ENCODE results near the gene IRS2.

The IRS2 gene

DNA sequence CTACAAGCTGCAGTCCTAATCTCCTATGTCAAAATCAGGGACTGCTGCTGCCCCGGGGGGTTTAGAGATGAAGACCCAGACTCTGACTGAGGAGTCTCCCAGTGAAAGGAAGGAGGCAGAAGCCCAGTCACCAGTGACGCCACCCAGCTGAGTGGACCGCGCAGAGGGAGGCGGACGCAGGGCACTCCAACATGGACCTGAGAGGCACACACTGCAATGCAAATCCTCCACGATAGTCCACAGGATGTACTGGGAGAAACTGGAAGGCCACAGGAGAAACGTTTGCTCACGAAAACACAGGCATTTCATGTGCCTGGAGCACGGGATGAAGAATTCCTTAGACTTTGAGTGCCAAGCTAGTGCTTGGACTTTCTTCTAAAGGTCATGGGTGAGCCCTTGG lies 58.3 kb downstream of the IRS2 start:
- DNase-seq = no peak

DNA sequence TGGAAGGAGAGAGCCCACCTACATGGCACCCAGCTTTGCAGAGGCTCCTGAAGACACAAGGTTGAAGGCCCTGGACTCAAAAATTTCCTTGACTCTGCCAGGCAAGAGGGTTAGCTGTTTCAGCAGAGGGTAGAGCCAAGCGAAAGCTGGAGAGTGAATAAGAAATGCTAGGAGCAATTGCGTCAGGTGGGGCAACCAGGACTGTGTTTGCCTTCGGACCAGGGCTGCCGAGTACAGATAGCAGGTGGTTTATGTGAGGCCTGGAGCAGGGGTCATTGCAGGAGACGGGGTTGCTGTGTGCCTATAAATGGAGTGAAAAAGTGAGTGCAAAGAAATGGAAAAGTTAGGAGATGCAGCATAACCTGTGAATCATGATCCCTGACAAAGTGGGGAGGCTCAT lies 59.1 kb downstream of the IRS2 start:
- no peak for DNase-seq

DNA sequence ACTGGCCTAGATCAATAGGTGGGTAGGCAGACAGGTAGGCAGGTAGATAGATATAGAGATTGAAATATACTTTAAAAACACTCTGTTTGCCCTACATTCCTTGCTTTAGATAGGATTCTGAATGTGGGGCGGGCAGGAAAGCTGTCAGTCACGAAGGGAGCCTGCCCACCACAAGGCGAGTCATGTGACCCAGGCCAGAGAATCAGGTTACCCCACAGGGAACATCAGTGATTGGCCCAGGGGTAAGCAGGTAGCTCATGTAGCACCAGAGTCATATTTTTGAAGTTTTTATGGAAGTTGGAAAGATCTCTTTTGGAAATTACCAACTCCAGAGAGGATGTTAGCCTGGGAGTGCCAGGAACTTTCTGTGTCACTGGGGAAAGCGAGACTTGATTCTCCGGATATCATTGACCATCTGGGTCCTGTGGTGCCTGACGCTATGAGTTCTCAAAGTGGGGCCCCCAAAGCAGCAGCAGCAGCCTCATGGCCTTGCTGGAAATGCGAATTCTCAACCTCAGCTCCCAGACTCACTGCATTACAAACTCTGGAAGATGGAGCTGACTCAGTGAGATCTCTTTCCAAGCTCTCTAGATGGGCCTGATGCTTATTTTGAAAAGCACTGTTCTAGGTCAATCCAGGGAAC lies 60.3 kb downstream of the IRS2 start:
- no peak for DNase-seq

DNA sequence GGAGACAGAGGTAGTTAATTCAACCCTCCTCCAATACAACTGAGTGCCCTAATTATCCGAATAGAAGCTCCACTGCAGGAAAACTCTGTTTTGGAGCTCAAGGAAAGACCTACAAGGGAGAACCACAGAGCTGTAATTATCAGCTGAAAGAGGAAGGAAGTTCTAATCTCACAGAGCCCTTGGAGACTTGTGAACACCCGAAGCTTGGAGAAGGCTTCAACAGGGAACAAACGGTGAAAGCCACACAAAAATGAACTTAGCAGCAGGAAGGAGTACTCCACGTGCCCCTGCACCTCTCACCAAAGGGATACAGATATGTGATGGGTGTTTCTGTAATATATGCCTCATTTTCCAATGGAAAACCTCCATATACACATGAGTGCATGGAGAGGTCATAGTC lies 61.1 kb downstream of the IRS2 start:
- DNase-seq = no peak

DNA sequence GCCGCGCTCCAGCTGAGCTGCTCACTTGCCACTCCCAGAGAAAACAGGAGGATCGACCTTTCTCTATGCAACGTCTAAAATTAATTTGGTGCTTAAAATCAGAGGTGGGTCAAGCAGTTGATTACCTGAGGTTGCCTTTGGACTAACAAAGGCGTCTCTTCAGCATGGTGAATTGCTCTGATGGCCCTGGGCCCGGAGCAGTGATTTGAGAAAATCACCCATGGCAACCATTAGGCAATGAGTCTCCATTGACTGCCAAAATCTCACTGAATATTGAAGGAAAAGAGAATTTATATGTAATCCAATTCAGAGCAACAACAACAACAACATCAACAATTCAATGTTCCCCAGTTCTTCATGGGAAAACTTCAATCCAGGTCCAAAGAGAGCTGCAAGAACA lies 61.8 kb downstream of the IRS2 start:
- DNase-seq = no peak

DNA sequence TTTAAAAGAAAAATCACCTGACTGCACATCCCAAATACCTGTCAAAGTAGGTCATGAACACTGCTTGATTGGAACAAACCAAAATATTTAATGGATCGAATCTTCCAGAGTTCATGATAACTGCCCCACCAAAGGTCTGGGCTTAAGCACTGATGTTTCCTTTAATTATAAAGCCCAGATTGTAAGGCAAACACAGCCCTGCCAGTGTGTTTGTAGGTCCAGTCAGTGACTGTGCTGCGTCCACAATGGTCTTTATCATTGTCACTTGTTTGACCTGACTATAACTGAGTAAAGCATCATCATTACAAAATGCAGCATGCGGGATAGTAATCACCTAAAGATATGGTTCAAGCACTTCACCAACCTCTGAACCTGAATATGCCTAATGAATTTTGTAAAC lies 63.3 kb downstream of the IRS2 start:
- DNase-seq = no peak

DNA sequence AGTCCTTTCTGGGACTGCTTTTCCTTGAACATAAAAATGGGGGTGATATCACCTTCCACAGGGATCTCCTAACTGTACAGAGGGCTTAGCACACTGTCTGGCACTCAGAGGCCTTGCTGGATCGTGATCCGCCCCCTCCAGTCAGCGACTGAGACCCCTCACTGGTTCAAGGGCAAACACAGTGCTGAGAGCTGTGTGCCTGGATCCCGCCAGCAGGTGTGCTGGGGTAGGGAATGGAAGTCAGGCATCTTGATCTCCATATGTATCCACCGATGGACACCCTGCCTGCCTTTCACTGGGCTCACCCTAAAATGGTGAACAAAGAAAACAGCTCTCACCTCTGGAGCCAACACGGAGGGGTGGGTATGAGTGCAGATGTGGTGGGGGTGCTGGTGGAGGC lies 64.3 kb downstream of the IRS2 start:
- DNase-seq = no peak

DNA sequence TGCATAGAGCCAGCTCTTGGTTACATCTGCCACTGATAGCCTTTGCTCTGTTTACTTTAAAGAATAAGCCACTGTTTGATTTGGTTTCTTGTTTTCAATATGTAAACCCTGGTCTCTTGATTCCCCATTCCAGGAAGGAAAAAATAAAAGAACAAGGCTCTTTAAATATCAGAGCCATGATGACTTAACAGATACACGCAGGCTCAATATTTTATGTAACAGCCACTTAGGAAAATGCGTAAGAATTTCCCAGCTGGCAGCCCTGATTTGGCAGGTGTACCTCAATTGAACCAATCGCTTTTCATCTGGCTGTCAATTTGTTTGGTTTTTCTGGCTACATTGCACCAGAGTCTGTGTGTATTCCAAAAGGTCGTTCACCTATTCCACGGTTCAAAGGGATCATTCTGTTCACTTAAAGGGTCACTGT lies 65.6 kb downstream of the IRS2 start:
- DNase-seq = no peak

DNA sequence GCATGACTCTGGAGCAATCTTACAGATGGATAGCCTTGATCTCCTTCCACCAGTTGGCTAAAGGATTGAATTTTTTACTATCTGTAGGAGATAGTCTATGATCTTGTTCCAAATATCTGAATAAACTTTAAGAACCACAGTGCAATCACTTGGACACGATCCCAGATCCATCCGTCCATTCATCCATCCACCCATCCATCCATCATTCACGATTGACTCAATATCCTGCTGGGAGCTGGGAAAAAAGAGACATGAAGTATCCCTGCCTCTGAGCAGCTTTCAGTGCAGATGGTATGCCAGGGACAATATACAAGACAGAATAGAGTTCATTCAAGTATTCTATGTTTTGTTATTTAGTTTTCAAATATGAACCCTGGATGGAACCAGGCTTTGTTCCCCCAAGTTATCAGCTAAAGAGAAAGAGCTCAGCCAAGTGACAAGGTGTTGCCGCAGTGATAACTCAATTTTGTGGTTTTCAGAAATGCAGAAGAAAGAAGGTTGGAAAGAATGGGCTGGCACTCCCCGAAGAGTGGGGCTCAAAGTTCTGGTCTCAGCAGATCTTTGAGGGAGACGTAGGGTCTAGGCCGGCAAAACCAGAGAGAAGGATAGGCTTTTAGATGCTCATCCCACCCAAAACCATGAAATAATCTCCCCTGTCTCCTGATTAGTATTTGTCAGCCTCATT lies 66.3 kb downstream of the IRS2 start:
- DNase-seq = no peak

DNA sequence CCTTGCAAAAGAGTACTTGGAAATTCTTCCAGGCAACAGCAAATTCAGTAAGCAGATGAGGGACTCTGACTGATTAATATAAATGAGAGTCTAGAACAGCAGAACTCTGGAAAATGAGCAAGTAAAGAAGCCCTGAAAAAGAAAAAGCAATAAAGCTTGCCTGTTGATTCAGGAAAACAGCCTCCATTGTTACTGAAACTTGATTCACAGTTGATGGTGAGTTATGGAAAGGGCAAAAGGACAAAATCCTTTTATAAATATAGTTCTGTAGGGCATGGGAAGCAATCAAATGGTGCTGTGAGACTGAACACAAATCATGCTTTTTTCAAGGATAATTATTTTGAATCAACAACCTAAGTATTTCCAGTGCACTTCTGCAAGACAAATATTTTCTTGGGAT lies 67.7 kb downstream of the IRS2 start:
- DNase-seq = no peak

DNA sequence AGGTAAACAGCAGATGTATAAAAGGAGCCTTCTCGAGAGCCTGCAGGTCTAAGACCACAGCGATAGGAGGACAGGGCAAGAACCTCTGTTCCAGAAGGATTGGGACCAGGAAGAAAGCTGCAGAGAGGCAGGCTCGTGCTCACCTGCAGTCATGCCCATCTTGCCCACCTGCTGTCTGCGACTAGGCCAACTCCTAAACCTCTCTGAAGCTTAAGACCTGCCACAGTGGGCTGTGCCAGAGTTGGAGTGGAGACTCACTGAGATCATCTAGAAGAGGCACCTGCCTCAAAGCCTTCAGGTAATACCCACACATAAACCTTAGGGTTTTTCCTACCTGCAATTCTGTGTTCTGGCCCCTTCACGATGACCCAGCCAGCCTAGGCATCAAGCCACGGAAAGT lies 68.7 kb downstream of the IRS2 start:
- no peak for DNase-seq

DNA sequence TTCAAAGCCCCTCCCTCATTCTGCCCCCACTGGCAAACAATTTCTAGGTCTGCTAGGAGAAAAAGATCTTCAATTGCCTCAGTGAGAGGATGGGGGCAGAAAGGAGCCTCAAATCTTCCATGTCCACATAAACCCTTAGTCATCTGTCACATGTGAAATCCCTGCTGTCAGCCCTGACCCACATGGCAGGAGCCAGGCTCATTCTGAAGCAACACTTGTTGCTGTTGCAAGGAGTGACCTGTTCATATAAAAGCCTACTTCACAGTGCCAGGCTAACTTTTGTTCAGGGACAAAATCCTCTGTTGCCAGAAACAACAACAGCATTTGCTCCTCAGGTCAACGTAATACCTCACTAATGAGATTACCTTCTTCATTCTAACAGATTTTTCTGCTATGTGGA lies 70.5 kb downstream of the IRS2 start:
- no peak for DNase-seq

DNA sequence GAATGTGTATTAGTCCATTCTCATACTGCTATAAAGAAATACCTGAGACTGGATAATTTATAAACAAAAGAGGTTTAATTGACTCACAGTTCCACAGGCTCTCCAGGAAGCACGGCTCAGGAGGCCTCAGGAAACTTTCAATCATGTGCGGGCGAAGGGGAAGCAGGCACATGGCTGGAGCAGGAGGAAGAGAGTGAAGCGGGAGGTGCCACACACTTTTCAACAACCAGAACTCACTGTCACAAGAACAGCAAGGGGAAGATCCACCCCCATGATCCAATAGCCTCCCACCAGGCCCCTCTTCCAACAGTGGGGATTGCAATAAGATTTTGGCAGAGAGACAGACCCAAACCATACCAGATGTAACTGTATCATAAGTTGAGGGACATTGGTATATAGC lies 72.7 kb downstream of the IRS2 start:
- no peak for DNase-seq

DNA sequence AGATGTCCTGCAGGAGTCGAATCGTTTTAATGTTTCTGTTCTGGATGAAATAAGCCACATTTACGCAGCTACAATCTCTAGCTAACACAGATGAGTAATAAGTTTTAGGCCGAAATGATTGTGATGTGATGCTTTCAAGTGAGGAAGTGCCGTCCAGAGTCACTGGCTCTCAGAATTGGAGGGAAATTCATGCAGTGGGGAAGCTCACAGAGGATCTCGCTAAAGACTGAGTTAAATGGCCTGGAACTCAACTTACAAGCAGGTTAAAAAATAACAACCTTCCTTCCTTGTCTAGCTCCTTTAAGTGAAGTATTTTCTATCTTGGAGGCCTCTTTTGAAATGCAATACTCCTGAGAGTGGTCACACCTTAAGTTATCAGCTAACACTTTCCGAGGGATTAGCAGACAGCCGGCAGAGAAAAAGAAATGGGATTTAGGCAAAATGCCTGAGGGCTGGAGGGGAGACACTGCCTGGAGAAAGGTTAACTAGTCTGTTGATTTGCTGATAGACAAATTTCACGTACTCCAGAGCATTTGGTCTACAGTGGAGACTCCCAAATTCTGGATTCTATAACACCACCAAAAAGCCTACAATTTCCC lies 74.2 kb downstream of the IRS2 start:
- no peak for DNase-seq

DNA sequence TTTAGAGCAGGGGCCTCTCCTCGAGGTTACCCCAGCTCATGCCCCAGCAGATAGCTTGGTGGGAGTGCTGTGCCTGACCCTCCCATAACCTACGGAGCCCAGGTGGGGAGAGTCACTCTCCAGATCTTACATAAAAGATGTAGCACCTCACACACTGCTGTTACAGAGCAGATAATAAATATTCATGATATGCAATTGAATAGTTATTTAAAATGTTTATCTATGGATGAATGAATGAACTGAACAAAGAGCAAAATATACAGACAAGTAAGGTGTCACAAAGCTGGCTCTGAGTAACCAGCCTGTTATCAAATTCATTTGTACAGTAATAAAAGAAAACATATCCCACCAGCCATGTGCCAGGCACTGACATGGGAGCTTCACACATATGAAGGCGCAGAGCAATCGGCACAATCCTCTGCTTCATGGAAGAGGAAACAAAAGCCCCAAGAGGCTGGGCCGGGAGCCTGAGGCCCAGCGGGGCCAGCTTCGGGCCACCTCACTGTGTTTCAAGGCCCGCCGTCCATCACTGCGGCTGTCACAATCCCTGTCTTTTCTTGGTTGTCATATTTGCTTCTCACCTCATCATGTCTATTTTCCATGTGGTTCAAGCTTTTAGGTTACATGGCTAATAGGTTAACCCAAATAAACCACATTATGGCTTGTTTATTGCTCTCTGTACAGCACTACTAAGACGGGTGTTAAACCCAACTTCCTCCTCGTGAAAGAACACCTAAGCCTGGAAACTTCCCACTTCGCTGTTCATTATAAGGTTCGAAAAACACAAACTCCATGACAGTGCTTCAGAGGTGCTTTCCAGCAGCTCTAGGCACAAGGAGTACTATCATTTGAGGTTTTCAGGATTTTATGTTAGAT lies 78.4 kb downstream of the IRS2 start:
- DNase-seq = no peak

DNA sequence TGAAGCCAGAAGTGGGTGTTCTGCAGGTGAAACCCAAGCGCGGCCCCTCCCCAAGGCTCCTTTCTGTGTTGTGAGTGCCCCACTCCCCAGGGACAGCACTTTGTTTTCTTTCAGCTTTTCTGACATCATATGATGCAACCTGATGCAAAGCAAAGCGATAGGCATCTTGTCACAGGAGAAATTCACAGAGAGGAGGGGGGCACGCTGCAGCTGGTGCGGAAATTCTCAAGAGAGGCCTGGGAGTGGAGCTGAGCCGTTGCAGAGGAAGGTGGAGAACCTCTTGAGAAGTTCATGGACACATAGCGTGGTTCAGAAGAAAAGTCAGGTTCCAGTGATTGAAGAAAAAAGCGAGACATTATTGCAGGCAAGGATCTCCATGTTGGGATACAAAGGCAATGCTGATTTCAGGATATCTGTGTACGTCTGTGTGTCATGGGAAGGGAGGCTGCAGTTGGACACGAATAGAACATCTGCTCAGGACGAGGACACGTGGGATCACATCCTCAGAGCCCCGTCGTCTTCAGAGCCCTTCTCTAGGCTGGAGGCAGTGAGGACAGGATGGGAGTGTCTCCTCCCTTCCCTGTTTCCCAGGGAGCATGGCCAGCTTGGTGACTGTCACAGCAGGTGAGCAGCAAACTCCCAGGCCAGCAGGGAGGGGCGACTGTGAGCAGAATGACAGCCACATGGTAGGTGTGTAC lies 79.2 kb downstream of the IRS2 start:
- no peak for DNase-seq

DNA sequence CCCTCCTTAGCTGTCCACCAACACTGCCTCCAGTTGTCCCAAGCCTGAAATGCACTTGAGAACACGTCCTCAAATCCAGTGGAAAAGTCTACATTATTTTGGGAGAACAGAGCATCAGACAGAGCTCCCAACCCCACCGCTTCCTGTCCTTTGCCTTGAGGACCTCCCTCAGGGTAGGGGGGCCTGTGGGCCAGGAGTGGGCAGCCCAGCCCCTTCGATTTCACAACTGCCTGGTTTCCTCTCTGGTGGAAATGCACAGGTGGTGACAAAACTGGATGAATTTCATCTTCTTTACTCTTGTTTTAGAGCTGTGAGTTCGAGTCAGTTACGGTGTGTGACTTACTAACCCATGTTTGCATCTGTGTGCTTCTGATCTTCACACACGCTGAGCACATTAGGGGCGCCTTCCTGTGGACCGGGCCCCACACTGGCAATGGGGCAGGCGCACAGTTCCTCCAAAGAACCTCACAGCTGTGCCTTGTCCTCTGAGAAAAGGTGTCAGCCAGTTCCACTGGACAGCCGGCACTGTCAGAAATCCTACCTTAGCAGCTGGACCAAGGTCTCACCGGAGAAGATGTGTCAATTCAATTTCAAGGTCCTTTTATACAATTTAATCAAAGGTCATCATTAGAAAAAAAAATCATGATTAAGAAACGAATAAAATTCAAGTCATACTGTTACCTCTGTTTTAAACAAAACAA lies 80.2 kb downstream of the IRS2 start:
- DNase-seq = no peak

DNA sequence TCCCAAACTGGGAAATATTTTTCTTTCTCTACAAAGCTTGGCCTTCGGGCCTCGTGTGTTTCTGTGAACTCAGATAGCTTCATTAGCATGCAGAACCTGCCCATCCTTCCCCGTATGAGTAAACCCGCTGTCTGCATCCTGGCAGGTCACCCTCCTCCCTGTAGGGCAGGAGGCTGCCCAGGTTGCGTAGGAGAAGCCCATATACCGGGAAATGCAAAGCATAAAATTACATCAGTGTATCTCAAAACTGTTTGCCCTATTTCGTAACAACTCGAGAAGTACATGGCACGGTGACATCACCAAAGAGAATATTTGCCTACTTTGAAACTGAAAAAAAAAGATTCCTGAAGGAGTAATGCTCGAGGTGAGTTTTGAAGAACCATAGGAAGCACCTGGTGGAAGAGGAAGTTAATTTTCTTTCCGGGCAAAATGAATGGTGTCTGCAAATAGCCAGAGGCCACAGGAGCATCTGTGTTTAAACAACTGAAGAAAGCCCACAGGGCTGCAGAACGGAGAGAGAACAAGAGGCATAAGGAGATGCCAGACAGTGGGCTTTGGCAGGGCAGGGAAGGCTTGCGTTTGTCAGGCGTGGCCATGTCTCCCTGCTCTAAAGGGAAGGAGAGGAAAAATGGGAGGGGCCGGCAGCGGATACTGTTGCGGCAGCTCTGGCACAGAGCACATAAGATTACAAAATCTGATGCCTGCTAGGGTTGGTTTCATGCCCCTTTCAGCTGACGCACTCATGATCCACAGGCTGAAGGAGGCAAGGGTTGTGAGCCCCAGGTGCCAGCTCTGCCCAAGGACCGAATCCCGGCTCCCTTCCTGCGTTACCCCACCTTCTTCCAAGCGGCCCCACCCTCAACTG lies 81.4 kb downstream of the IRS2 start:
- no peak for DNase-seq

DNA sequence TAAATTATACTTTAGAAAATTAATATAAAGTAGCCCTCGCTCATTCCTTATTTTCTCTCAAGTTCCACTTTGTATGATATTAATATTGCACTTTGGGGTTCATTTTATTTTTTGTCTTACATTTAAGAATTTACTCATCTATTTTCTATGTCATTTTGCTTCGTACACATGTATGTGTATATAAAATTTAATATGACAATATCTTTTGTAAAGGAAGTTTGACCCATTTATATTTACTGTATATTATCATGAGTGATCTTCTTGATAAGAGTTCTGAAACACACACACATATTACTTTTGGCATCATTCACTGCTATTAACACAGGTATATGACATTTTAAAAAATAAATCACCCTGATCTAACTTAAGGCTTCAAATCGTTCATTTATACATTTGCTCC lies 83.1 kb downstream of the IRS2 start:
- DNase-seq = no peak
